Esophagus squamous epithelium (tissue), 4 donors: ENCODE results near the gene WDFY3.

Experiments
- CTCF ChIP-seq, 6 experiments: fragments of 450-650 bp in 4 of 6; fragments of 200-600 bp in 2 of 6; sonication (generic) in 2 of 6; IDR thresholded peaks; one replicate each; pipeline ENCODE4 v1.5.1; 2016 to 2019; ENCODE audit warnings: antibody characterized with exemption in 6 of 6, mild to moderate bottlenecking in 4 of 6, moderate library complexity in 4 of 6
- POLR2A ChIP-seq, 4 donors: fragments of 450-650 bp; IDR thresholded peaks; one replicate each; pipeline ENCODE4 v1.6.1; 2017; ENCODE audit warnings: antibody characterized with exemption in 4 of 4, mild to moderate bottlenecking in 4 of 4, moderate library complexity in 3 of 4

GRCh38 chr4:84814094-84814750 is 152.3 kb downstream of the WDFY3 start:
- TF ChIP-seq CTCF (IDR thresholded peaks at IDR 0.05): no peak
- no peak for TF ChIP-seq POLR2A (IDR thresholded peaks at IDR 0.05)
